SK-N-MC (cell line): ENCODE data around the gene CAMK2G.

Experiments
- EZH2 ChIP-seq: fragments of 200-600 bp; sonication (generic); IDR thresholded peaks from one replicate; pipeline ENCODE4 v1.6.1; 2017; ENCODE audit warnings: antibody characterized with exemption
- FOXP2 ChIP-seq: optimal IDR thresholded peaks from 2 replicates; pipeline ENCODE3; 2011; ENCODE audit warnings: mild to moderate bottlenecking, moderate library complexity; ENCODE audit not compliant: insufficient read depth; ENCODE audit errors: extremely low read length, control extremely low read depth
- POLR2AphosphoS5 ChIP-seq: IDR thresholded peaks from 2 replicates; pipeline ENCODE4 v1.6.1; 2012; ENCODE audit warnings: mild to moderate bottlenecking, low read depth, low read length, borderline replicate concordance

DNA sequence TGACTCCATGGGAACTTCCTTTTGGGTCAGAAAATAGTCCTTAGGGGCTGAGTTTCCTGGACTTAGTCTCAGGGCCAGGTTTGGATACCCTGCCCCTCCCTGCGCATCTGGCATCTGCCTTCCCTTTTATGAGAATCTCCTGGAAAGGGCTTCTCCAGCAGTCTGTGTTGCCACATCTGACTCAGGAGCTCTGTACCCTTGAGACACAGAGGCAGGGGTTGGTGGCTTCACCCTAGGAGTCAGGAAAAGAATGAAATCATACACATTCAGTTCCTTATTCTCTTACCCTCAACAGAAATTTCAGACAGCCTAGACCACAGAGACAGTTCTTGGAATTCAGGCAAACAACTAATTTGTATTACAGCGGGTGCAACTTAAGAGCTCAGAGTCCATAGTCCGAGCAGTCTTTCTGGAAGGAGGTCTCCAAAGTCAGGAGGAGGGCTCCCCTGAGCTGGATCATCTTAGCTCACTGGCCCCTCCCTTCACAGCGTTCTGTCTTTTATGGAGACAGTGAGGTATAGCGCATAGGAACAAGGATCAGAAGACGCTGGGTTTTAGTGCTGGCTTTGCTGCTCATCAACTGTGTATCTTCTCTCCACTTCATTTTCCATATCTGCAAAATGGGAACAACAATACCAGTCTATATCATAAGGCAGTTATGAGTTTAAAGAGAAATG, 33.6 kb upstream of the CAMK2G start:
- no peak for TF ChIP-seq EZH2
- no peak for TF ChIP-seq POLR2AphosphoS5
- no peak for TF ChIP-seq FOXP2
